AG09319 (cell line): Measurements from ENCODE around the gene DAAM1.

Experiments used
- DNase-seq: peaks from one replicate; pipeline ENCODE4 v3.0.0-alpha.2; 2010; ENCODE audit warnings: low read depth; ENCODE audit errors: extremely low read depth
- TF ChIP-seq, protein P1 (sequence below): IDR thresholded peaks from 2 replicates; pipeline ENCODE4 v1.5.1; 2011; ENCODE audit warnings: low read depth, mild to moderate bottlenecking, inconsistent platforms, low read length, moderate library complexity

Gene DAAM1

GRCh38 chr14:59188461-59189090, at the start of gene DAAM1:
TSS of gene DAAM1 (plus strand) at chr14:59188667. CDS start at chr14:59263478, 74,811 bp downstream.
- peak; percentile 95 for DNase-seq
- TF ChIP-seq, protein P1, sequence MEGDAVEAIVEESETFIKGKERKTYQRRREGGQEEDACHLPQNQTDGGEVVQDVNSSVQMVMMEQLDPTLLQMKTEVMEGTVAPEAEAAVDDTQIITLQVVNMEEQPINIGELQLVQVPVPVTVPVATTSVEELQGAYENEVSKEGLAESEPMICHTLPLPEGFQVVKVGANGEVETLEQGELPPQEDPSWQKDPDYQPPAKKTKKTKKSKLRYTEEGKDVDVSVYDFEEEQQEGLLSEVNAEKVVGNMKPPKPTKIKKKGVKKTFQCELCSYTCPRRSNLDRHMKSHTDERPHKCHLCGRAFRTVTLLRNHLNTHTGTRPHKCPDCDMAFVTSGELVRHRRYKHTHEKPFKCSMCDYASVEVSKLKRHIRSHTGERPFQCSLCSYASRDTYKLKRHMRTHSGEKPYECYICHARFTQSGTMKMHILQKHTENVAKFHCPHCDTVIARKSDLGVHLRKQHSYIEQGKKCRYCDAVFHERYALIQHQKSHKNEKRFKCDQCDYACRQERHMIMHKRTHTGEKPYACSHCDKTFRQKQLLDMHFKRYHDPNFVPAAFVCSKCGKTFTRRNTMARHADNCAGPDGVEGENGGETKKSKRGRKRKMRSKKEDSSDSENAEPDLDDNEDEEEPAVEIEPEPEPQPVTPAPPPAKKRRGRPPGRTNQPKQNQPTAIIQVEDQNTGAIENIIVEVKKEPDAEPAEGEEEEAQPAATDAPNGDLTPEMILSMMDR: no peak

- DNase-seq: no peak
- TF ChIP-seq, protein P1: no peak
Observed at GRCh38 chr14:59139324-59139723, 49.1 kb upstream of the DAAM1 start.

DNA sequence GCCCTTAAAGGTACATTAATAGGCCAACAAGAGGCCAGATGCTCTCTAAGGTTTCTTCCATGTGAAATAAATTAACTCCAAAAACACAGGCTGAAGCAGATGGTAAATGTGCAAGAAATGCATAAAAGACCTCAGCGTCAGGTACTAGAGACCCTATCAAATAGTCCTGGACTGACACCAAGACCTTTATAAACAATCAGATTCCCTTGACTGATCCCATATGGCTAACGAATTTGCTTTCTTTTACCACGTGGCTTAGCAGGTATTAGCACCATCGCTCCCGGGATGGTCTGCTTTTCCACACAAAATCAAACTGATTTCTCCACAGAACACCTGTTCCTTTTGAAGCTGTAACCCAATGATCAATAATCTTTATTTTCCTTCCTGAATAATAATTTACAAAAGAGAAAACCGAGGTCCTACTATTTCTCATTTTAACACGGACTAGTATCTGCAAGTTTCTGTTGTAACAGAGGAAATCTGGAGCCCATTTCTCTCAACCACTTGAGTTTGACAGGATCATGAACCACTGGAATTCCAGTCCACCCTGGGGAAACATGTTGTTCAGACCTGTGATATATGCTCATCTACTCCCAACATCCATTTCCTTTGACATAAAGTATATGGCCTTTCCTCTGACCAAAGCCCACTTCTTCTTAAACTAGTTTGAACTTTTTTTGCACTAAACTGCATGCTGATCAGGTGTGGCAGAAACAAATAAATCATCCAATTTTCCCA, 48.2 kb upstream of the DAAM1 start:
- no peak for DNase-seq
- TF ChIP-seq, protein P1: no peak

DNA sequence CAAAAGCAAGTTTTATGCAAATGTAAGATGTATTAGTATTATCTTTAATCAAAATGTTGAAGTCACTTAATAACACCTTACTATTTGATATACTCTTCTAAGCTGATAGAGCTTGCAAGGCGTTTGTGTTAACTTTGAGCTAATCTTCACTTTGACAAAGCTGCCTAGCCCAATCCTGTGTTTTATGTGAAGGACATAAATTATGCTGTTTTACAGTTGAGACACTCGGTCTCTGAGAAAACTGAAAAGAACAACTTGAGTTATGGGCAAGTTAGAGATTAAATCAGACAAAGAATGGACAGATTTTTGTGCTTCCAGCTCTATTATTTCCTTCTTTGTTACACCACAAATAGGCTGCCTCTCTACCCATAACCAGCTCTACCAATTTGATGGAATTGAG, 42.0 kb upstream of the DAAM1 start:
- TF ChIP-seq, protein P1: no peak
- DNase-seq: no peak

GRCh38 chr14:59147007-59147406, 41.5 kb upstream of the DAAM1 start:
- TF ChIP-seq, protein P1: no peak
- DNase-seq: no peak

GRCh38 chr14:59148334-59148900, 40.0 kb upstream of the DAAM1 start:
- no peak for DNase-seq
- TF ChIP-seq, protein P1: no peak

- DNase-seq: no peak
- TF ChIP-seq, protein P1: no peak
Observed at GRCh38 chr14:59150990-59151389, 37.5 kb upstream of the DAAM1 start.
